ENCODE data around the gene OR2A2. TPM values are rescaled to one million over a fixed set of nuclear protein-coding genes. Genes with fewer than 3 reads are reported as not detected.

Gene OR2A2
- total and polyA plus RNA-seq, 4 experiments from 2014 or later: not detected

GRCh38 chr7:144090667-144091066, 18.7 kb upstream of the OR2A2 start:
- no peak for DNase-seq
- ChIA-PET POLR2A (ENCODE audit: partially characterized antibody) (no interaction called here), CTCF (ENCODE audit: partially characterized antibody) (no interaction called here)
- H3K4me1 ChIP-seq (ENCODE audit: insufficient read depth, low read length): no peaks in the 10 kb centered on the region
- H3K4me1 Mint-ChIP-seq: no peaks in the 10 kb centered on the region
- H3K4me3 ChIP-seq (ENCODE audit: low read length in 2 of 2): no peak overlapping the region
- H3K36me3 Mint-ChIP-seq: no peaks in the 10 kb centered on the region
- peaks cover 0 to 17% (median 12%) of the 10 kb centered on the region in 8 donors for H3K9me3 Mint-ChIP-seq
- H3K27ac ChIP-seq (ENCODE audit: low read depth, low read length): no peak overlapping the region
- peaks cover 2% of the 10 kb centered on the region in 2 donors for H3K27me3 Mint-ChIP-seq
- no peak overlapping the region for H3K27ac Mint-ChIP-seq
- H3K27me3 ChIP-seq (ENCODE audit: insufficient read depth, low read length): no peaks in the 10 kb centered on the region
- no peaks in the 10 kb centered on the region for H3K36me3 ChIP-seq (ENCODE audit: insufficient read depth, low read length)
- H3K4me3 Mint-ChIP-seq: no peak overlapping the region
- H3K9me3 ChIP-seq (ENCODE audit: control insufficient read depth in 1 of 2, low read length in 2 of 2): no peaks in the 10 kb centered on the region
- intact Hi-C loops (cut with micrococcal nuclease): no loop called here

- H3K27ac Mint-ChIP-seq: no peak overlapping the region
- ChIA-PET POLR2A (ENCODE audit: partially characterized antibody) (no interaction called here), CTCF (ENCODE audit: partially characterized antibody) (interaction anchor here (1.3 kb wide), 1 partner anchor 29 kb away, joined by 4 read pairs; no protein-coding TSS in a partner anchor)
- H3K36me3 Mint-ChIP-seq: no peaks in the 10 kb centered on the region
- DNase-seq: no peak
- H3K4me1 ChIP-seq (ENCODE audit: insufficient read depth, low read length): no peaks in the 10 kb centered on the region
- intact Hi-C loops (cut with micrococcal nuclease): no loop called here
- no peaks in the 10 kb centered on the region for H3K27me3 ChIP-seq (ENCODE audit: insufficient read depth, low read length)
- no peak overlapping the region for H3K4me3 Mint-ChIP-seq
- peaks cover 4 to 9% of the 10 kb centered on the region in 2 donors for H3K27me3 Mint-ChIP-seq
- H3K27ac ChIP-seq (ENCODE audit: low read depth, low read length): no peak overlapping the region
- peaks cover 0 to 8% (median 4%) of the 10 kb centered on the region in 8 donors for H3K9me3 Mint-ChIP-seq
- no peaks in the 10 kb centered on the region for H3K9me3 ChIP-seq (ENCODE audit: control insufficient read depth in 1 of 2, low read length in 2 of 2)
- no peak overlapping the region for H3K4me3 ChIP-seq (ENCODE audit: low read length in 2 of 2)
- H3K36me3 ChIP-seq (ENCODE audit: insufficient read depth, low read length): no peaks in the 10 kb centered on the region
- H3K4me1 Mint-ChIP-seq: no peaks in the 10 kb centered on the region
Observed at GRCh38 chr7:144098776-144099175, 10.6 kb upstream of the OR2A2 start.

DNA sequence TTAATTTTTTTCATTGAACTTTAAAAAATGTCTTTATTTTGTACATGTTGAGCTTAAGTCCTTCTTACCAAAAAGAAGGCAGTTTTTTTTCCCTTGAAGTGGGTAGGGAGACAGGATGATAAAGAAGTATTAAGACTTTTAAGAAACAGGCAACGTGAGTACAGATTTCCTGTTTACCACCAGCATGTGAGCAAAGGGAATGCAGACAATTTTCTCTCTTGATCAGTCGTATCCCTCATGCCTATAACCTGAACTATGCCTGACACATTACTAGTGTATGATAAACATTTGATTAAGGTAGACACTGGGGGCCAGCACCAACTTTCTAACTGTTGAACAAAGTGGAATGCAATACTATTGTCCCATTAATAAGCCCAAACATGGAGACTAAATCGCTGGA, 8.8 kb upstream of the OR2A2 start:
- CTCF ChIA-PET (ENCODE audit: partially characterized antibody): no interaction called here
- Mint-ChIP-seq H3K4me1 (no peaks in the 10 kb centered on the region), H3K4me3 (no peak overlapping the region), H3K27ac (no peak overlapping the region), H3K36me3 (no peaks in the 10 kb centered on the region), H3K9me3 (peaks cover 0 to 2% (median 0%) of the 10 kb centered on the region in 8 donors), H3K27me3 (peaks cover 5 to 7% of the 10 kb centered on the region in 2 donors)
- Histone ChIP-seq H3K27me3 (ENCODE audit: insufficient read depth, low read length) (no peaks in the 10 kb centered on the region), H3K36me3 (ENCODE audit: insufficient read depth, low read length) (no peaks in the 10 kb centered on the region), H3K27ac (ENCODE audit: low read depth, low read length) (no peak overlapping the region), H3K9me3 (ENCODE audit: control insufficient read depth in 1 of 2, low read length in 2 of 2) (no peaks in the 10 kb centered on the region), H3K4me3 (ENCODE audit: low read length in 2 of 2) (no peak overlapping the region), H3K4me1 (ENCODE audit: insufficient read depth, low read length) (no peaks in the 10 kb centered on the region)
- intact Hi-C loops (cut with micrococcal nuclease): no loop called here
- no peak for DNase-seq
- POLR2A ChIA-PET (ENCODE audit: partially characterized antibody): no interaction called here

GRCh38 chr7:144102041-144102440, 7.3 kb upstream of the OR2A2 start:
- Mint-ChIP-seq H3K27me3 (peaks cover 4 to 9% of the 10 kb centered on the region in 2 donors), H3K36me3 (no peaks in the 10 kb centered on the region), H3K9me3 (no peaks in the 10 kb centered on the region), H3K4me1 (no peaks in the 10 kb centered on the region), H3K4me3 (no peak overlapping the region), H3K27ac (no peak overlapping the region)
- Histone ChIP-seq H3K4me3 (ENCODE audit: low read length in 2 of 2) (no peak overlapping the region), H3K27ac (ENCODE audit: low read depth, low read length) (no peak overlapping the region), H3K4me1 (ENCODE audit: insufficient read depth, low read length) (no peaks in the 10 kb centered on the region), H3K9me3 (ENCODE audit: control insufficient read depth in 1 of 2, low read length in 2 of 2) (no peaks in the 10 kb centered on the region), H3K27me3 (ENCODE audit: insufficient read depth, low read length) (no peaks in the 10 kb centered on the region), H3K36me3 (ENCODE audit: insufficient read depth, low read length) (no peaks in the 10 kb centered on the region)
- ChIA-PET POLR2A (ENCODE audit: partially characterized antibody) (no interaction called here), CTCF (ENCODE audit: partially characterized antibody) (no interaction called here)
- intact Hi-C loops (cut with micrococcal nuclease): no loop called here
- DNase-seq: no peak

GRCh38 chr7:144105211-144105610, 4.2 kb upstream of the OR2A2 start:
- Histone ChIP-seq H3K27me3 (ENCODE audit: insufficient read depth, low read length) (no peaks in the 10 kb centered on the region), H3K9me3 (ENCODE audit: control insufficient read depth in 1 of 2, low read length in 2 of 2) (no peaks in the 10 kb centered on the region), H3K4me1 (ENCODE audit: insufficient read depth, low read length) (no peaks in the 10 kb centered on the region), H3K27ac (ENCODE audit: low read depth, low read length) (no peak overlapping the region), H3K4me3 (ENCODE audit: low read length in 2 of 2) (no peak overlapping the region), H3K36me3 (ENCODE audit: insufficient read depth, low read length) (no peaks in the 10 kb centered on the region)
- Mint-ChIP-seq H3K4me1 (no peaks in the 10 kb centered on the region), H3K9me3 (peaks cover 0 to 2% (median 0%) of the 10 kb centered on the region in 8 donors), H3K4me3 (no peak overlapping the region), H3K27me3 (peaks cover 7 to 11% of the 10 kb centered on the region in 2 donors), H3K27ac (no peak overlapping the region), H3K36me3 (no peaks in the 10 kb centered on the region)
- DNase-seq: no peak
- POLR2A ChIA-PET (ENCODE audit: partially characterized antibody): no interaction called here
- intact Hi-C loops (cut with micrococcal nuclease): no loop called here
- CTCF ChIA-PET (ENCODE audit: partially characterized antibody): interaction anchor here (1.1 kb wide), 1 partner anchor 23 kb away, joined by 3 read pairs; no protein-coding TSS in a partner anchor

- CTCF ChIA-PET (ENCODE audit: partially characterized antibody): interaction anchor here (1.3 kb wide), 1 partner anchor 18 kb away, joined by 5 read pairs; no protein-coding TSS in a partner anchor
- POLR2A ChIA-PET (ENCODE audit: partially characterized antibody): no interaction called here
- Mint-ChIP-seq H3K9me3 (peaks cover 0 to 2% (median 0%) of the 10 kb centered on the region in 8 donors), H3K27me3 (peaks cover 8 to 20% of the 10 kb centered on the region in 2 donors), H3K36me3 (no peaks in the 10 kb centered on the region), H3K4me3 (no peak overlapping the region), H3K27ac (no peak overlapping the region), H3K4me1 (no peaks in the 10 kb centered on the region)
- Histone ChIP-seq H3K9me3 (ENCODE audit: control insufficient read depth in 1 of 2, low read length in 2 of 2) (no peaks in the 10 kb centered on the region), H3K4me3 (ENCODE audit: low read length in 2 of 2) (no peak overlapping the region), H3K36me3 (ENCODE audit: insufficient read depth, low read length) (no peaks in the 10 kb centered on the region), H3K27ac (ENCODE audit: low read depth, low read length) (no peak overlapping the region), H3K27me3 (ENCODE audit: insufficient read depth, low read length) (no peaks in the 10 kb centered on the region), H3K4me1 (ENCODE audit: insufficient read depth, low read length) (no peaks in the 10 kb centered on the region)
- intact Hi-C loops (cut with micrococcal nuclease): no loop called here
- no peak for DNase-seq
Observed at GRCh38 chr7:144110272-144110671, 889 bp downstream of the OR2A2 start.

GRCh38 chr7:144113651-144114050, 4.3 kb downstream of the OR2A2 start:
- Histone ChIP-seq H3K9me3 (ENCODE audit: control insufficient read depth in 1 of 2, low read length in 2 of 2) (no peaks in the 10 kb centered on the region), H3K27me3 (ENCODE audit: insufficient read depth, low read length) (no peaks in the 10 kb centered on the region), H3K4me3 (ENCODE audit: low read length in 2 of 2) (no peak overlapping the region), H3K4me1 (ENCODE audit: insufficient read depth, low read length) (no peaks in the 10 kb centered on the region), H3K36me3 (ENCODE audit: insufficient read depth, low read length) (no peaks in the 10 kb centered on the region), H3K27ac (ENCODE audit: low read depth, low read length) (no peak overlapping the region)
- ChIA-PET CTCF (ENCODE audit: partially characterized antibody) (interaction anchor here (5.2 kb wide), 1 partner anchor 14 kb away, joined by 24 read pairs; no protein-coding TSS in a partner anchor), POLR2A (ENCODE audit: partially characterized antibody) (no interaction called here)
- no peak overlapping the region for H3K4me3 Mint-ChIP-seq
- DNase-seq: no peak
- H3K27ac Mint-ChIP-seq: no peak overlapping the region
- H3K4me1 Mint-ChIP-seq: no peaks in the 10 kb centered on the region
- H3K36me3 Mint-ChIP-seq: no peaks in the 10 kb centered on the region
- peaks cover 4 to 15% of the 10 kb centered on the region in 2 donors for H3K27me3 Mint-ChIP-seq
- intact Hi-C loops (cut with micrococcal nuclease): no loop called here
- no peaks in the 10 kb centered on the region for H3K9me3 Mint-ChIP-seq

GRCh38 chr7:144118341-144118740, 9.0 kb downstream of the OR2A2 start:
- ChIA-PET CTCF (ENCODE audit: partially characterized antibody) (interaction anchor here (0.9 kb wide), 1 partner anchor 10 kb away, joined by 3 read pairs; no protein-coding TSS in a partner anchor), POLR2A (ENCODE audit: partially characterized antibody) (no interaction called here)
- Mint-ChIP-seq H3K27ac (no peak overlapping the region), H3K4me1 (no peaks in the 10 kb centered on the region), H3K4me3 (no peak overlapping the region), H3K36me3 (no peaks in the 10 kb centered on the region), H3K9me3 (no peaks in the 10 kb centered on the region), H3K27me3 (peaks cover 3 to 6% of the 10 kb centered on the region in 2 donors)
- no peak for DNase-seq
- intact Hi-C loops (cut with micrococcal nuclease): no loop called here
- Histone ChIP-seq H3K4me3 (ENCODE audit: low read length in 2 of 2) (no peak overlapping the region), H3K36me3 (ENCODE audit: insufficient read depth, low read length) (no peaks in the 10 kb centered on the region), H3K9me3 (ENCODE audit: control insufficient read depth in 1 of 2, low read length in 2 of 2) (no peaks in the 10 kb centered on the region), H3K27ac (ENCODE audit: low read depth, low read length) (no peak overlapping the region), H3K27me3 (ENCODE audit: insufficient read depth, low read length) (no peaks in the 10 kb centered on the region), H3K4me1 (ENCODE audit: insufficient read depth, low read length) (no peaks in the 10 kb centered on the region)

Measured in CD4-positive, alpha-beta memory T cell (primary cell).